ENCODE data around the gene MAP3K5. TPM values are rescaled to one million over a fixed set of nuclear protein-coding genes. Genes with fewer than 3 reads are reported as not detected.

MAP3K5 gene
- total RNA-seq, 2 donors from 2014 or later: 6.7 to 11.9 TPM

DNA sequence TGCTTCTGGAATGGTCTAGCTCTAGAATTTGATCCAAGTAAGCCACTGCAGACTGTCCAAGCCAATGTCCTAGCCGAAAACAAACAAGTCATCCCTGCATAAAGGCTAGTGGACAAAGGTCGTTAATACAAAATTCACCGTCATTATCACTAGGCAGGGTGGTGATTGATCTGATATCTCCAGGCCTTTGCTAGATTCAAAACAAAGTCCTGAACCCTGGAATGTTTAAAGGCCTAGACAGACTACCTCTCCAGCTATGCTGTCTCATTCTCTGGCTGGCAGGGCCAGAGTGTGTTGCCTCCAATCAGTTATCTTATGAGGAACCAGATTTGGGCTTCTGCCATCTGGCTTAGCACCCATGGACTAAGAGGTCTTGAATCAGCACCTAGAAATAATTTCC lies 280.4 kb downstream of the MAP3K5 start:
- H3K27ac ChIP-seq: no peak overlapping the region
- no peaks in the 10 kb centered on the region for H3K27me3 ChIP-seq
- TF ChIP-seq, protein P1, sequence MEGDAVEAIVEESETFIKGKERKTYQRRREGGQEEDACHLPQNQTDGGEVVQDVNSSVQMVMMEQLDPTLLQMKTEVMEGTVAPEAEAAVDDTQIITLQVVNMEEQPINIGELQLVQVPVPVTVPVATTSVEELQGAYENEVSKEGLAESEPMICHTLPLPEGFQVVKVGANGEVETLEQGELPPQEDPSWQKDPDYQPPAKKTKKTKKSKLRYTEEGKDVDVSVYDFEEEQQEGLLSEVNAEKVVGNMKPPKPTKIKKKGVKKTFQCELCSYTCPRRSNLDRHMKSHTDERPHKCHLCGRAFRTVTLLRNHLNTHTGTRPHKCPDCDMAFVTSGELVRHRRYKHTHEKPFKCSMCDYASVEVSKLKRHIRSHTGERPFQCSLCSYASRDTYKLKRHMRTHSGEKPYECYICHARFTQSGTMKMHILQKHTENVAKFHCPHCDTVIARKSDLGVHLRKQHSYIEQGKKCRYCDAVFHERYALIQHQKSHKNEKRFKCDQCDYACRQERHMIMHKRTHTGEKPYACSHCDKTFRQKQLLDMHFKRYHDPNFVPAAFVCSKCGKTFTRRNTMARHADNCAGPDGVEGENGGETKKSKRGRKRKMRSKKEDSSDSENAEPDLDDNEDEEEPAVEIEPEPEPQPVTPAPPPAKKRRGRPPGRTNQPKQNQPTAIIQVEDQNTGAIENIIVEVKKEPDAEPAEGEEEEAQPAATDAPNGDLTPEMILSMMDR (IDR thresholded peaks at IDR 0.05): no peak
- H3K4me3 ChIP-seq: no peak overlapping the region
- DNase-seq (ENCODE audit: low spot score): no peak
- H3K4me1 ChIP-seq: no peaks in the 10 kb centered on the region
- H3K36me3 ChIP-seq: no peaks in the 10 kb centered on the region
- no peaks in the 10 kb centered on the region for H3K9me3 ChIP-seq

DNA sequence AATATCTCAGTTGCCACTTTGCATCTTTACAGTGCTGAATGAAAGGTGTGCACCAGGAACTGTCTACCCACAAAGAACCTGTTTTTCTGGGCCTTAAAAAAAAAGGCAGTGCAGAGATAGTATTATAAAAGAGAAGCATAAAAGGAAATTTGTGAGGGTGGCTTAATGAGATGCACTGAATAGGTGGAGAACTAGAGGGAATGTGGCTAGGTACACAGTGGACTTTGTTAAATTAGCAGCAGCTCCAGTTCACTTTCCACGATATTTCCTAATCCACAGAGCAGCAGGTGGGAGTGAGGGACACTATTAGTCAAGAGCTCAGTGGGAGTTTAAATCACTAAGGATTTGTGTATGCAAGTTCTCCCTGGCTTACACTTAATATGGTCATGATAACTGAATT lies 280.9 kb downstream of the MAP3K5 start:
- no peaks in the 10 kb centered on the region for H3K27me3 ChIP-seq
- no peaks in the 10 kb centered on the region for H3K9me3 ChIP-seq
- no peaks in the 10 kb centered on the region for H3K36me3 ChIP-seq
- H3K27ac ChIP-seq: no peak overlapping the region
- DNase-seq (ENCODE audit: low spot score): no peak
- no peaks in the 10 kb centered on the region for H3K4me1 ChIP-seq
- no peak overlapping the region for H3K4me3 ChIP-seq
- TF ChIP-seq, protein P1 (IDR thresholded peaks at IDR 0.05): no peak

DNA sequence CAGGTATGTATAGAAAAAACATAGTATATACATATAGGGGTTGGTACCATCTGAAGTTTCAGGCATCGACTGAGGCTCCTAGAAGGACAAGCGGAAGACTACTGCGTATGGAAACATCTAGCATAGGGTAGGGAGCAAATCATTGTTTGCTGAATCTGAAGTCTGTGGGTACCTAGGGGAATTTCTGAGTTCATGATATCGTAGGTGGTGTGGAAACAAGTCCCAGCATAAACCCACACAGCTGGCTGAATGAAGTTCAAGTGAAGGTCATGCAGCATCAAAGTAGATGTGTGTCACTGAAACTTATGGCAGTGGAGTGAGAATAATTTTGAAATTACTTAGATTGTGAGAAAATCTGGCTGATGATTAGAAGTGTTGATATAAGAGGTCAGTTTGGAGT lies 281.5 kb downstream of the MAP3K5 start:
- no peak for DNase-seq (ENCODE audit: low spot score)
- no peak overlapping the region for H3K27ac ChIP-seq
- TF ChIP-seq, protein P1 (IDR thresholded peaks at IDR 0.05): no peak
- no peaks in the 10 kb centered on the region for H3K9me3 ChIP-seq
- no peaks in the 10 kb centered on the region for H3K4me1 ChIP-seq
- no peak overlapping the region for H3K4me3 ChIP-seq
- no peaks in the 10 kb centered on the region for H3K36me3 ChIP-seq
- no peaks in the 10 kb centered on the region for H3K27me3 ChIP-seq

DNA sequence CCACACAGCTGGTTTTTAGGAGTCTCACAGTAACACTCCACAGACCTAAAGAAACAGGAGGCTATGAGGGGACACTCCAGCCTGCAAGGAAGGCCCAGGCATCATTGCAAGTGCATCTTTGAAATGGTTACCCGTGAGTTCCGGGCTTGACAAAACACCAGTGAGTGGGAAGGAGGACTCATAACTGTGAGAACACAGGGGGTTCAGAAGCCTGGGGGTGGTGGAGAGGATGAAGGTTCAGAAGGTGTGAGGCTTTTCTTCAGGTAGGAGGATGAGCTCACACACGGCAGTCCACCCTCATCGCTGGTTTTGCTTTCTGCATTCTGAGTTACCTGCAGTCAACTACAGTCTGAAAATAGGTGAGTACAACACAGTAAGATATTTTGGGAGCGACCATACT lies 282.0 kb downstream of the MAP3K5 start:
- no peak for DNase-seq (ENCODE audit: low spot score)
- TF ChIP-seq, protein P1 (IDR thresholded peaks at IDR 0.05): no peak
- no peak overlapping the region for H3K27ac ChIP-seq

DNA sequence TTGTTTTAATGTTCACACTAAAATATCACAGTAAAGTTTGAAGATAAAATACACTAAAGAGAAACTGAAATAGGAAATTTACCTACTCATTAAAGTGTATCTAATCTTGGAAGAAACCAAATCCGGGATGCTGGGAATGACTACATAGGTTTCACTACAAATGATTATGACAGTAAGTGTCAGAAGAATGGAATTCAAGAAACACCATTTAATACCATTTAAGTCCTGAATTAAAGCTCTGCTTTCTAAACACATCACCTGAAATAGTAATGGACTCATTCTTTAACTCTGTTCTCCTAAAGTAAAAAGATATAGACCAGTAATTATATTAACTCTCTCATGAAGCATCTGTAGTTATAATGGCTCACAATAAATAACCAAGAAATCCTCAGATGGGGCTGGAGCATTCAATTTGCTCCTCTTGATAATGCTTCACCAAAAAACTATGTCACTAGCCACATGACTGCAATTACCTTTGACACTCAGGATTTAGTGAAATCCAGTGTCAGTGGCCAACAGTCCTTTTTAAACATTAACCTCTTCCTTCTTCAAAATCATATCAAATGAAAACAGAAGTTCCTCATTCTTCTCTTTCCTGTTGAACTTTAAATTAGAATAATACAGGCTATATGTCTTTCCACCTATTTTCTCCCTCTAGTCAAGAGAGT lies 283.4 kb downstream of the MAP3K5 start:
- Histone ChIP-seq H3K27ac (no peak overlapping the region), H3K36me3 (no peaks in the 10 kb centered on the region), H3K4me3 (no peak overlapping the region), H3K4me1 (no peaks in the 10 kb centered on the region), H3K9me3 (no peaks in the 10 kb centered on the region), H3K27me3 (no peaks in the 10 kb centered on the region)
- TF ChIP-seq, protein P1 (IDR thresholded peaks at IDR 0.05): no peak
- no peak for DNase-seq (ENCODE audit: low spot score)

More for the DNA sequence above, 282.0 kb downstream of the MAP3K5 start:
- Histone ChIP-seq H3K4me1 (no peaks in the 10 kb centered on the region), H3K36me3 (no peaks in the 10 kb centered on the region), H3K27me3 (no peaks in the 10 kb centered on the region), H3K9me3 (no peaks in the 10 kb centered on the region), H3K4me3 (no peak overlapping the region)

Other genes starting within 250 kb of the MAP3K5 start
- 1 to 10 TPM; 1.0 to 1.3 TPM for gene MAP7, start 242.1 kb downstream of the MAP3K5 start, total RNA-seq
- 10 to 100 TPM in 1 of 2 donors, 1 to 10 TPM in 1; 7.2 to 14.5 TPM for gene PEX7, start 30.1 kb upstream of the MAP3K5 start, total RNA-seq
- not detected for gene SLC35D3, start 129.8 kb upstream of the MAP3K5 start, total RNA-seq